Measurements from ENCODE around the gene PPEF1. TPM values are rescaled to one million over a fixed set of nuclear protein-coding genes. Genes with fewer than 3 reads are reported as not detected.

Gene PPEF1
- total and polyA plus RNA-seq, 9 of the 15 experiments (the other 6 are each of a cell fraction or from before 2014, with no cell fraction given) = not detected

- no peak overlapping the region for H3K9ac ChIP-seq (ENCODE audit: insufficient read depth in 1 of 2, low read depth in 2 of 2, low read length in 2 of 2)
- no peaks in the 10 kb centered on the region for H3K9me3 ChIP-seq (replicated peaks; ENCODE audit: control insufficient read depth, insufficient read depth, low read depth, low read length)
- BruUV-seq (replicated peaks) = no TSS peak
- H3K4me2 ChIP-seq (ENCODE audit: insufficient read depth, low read length) = no peak overlapping the region
- intact Hi-C loops (cut with micrococcal nuclease) = no loop called here
- CTCF ChIA-PET (ENCODE audit: low intra/inter-chr PET ratio) = no interaction called here
- no peaks in the 10 kb centered on the region for H3K79me2 ChIP-seq (ENCODE audit: control insufficient read depth, insufficient read depth, low read length)
- in situ Hi-C loops (cut with MboI) = no loop called here
- no peak for ATAC-seq
- POLR2A ChIA-PET = no interaction called here
- no peak overlapping the region for H3K4me3 ChIP-seq
- no peaks in the 10 kb centered on the region for H3K36me3 ChIP-seq (ENCODE audit: control insufficient read depth, insufficient read depth, low read length)
- no peak for DNase-seq (ENCODE audit: extremely low read depth in 1 of 4, low spot score in 3 of 4)
- H3K9me1 ChIP-seq (ENCODE audit: control insufficient read depth, insufficient read depth, low read length) = no peaks in the 10 kb centered on the region
- H3K27me3 ChIP-seq (ENCODE audit: control insufficient read depth in 2 of 2, insufficient read depth in 2 of 2, low read length in 2 of 2) = no peaks in the 10 kb centered on the region; a peak in 1 of 5 replicates
- H2AFZ ChIP-seq (ENCODE audit: low read depth, low read length) = no peak overlapping the region
- no peak for FAIRE-seq
- 0% methylated on average over 4 of the region's 4 CpGs for WGBS (ENCODE audit: insufficient coverage, low coverage, missing lambda C conversion rate)
- H4K20me1 ChIP-seq (replicated peaks; ENCODE audit: control insufficient read depth, insufficient read depth, low read length) = no peaks in the 10 kb centered on the region
- no peak overlapping the region for H3K27ac ChIP-seq (ENCODE audit: extremely low read depth, low read depth, low read length)
- no peak for TF ChIP-seq ZNF445 (CRISPR knock-in tag; IDR thresholded peaks at IDR 0.05; ENCODE audit: low read depth)
- TF ChIP-seq ZNF696 (CRISPR knock-in tag; conservative IDR thresholded peaks at IDR 0.05) = no peak
- TF ChIP-seq ZNF699 (CRISPR knock-in tag; IDR thresholded peaks at IDR 0.05; ENCODE audit: insufficient replicate concordance) = no peak
- TF ChIP-seq HMBOX1 (IDR thresholded peaks at IDR 0.05) = no peak
- TF ChIP-seq HDGF (IDR thresholded peaks at IDR 0.05) = no peak
- TF ChIP-seq XRCC4 (IDR thresholded peaks at IDR 0.05; ENCODE audit: extremely low read depth, insufficient read depth, insufficient read length) = no peak
- no peak for TF ChIP-seq DNMT1 (IDR thresholded peaks at IDR 0.05)
- no peak for TF ChIP-seq ETS1 (conservative IDR thresholded peaks at IDR 0.05; ENCODE audit: control insufficient read depth, low read depth, low read length)
- TF ChIP-seq FOXK2 (conservative IDR thresholded peaks at IDR 0.05 in 1 of 2, IDR thresholded peaks at IDR 0.05 in 1 of 2; ENCODE audit: low read depth in 2 of 2) = no peak
- no peak for TF ChIP-seq SOX6 (IDR thresholded peaks at IDR 0.05)
- TF ChIP-seq NFXL1 (CRISPR knock-in tag; IDR thresholded peaks at IDR 0.05) = no peak
- TF ChIP-seq BCOR (IDR thresholded peaks at IDR 0.05) = no peak
- no peaks in the 10 kb centered on the region for H3K4me1 ChIP-seq (replicated peaks in 1 of 2; ENCODE audit: control insufficient read depth in 2 of 2, insufficient read depth in 2 of 2, low read length in 2 of 2)
Observed at GRCh38 chrX:18733287-18733686, 25.8 kb downstream of the PPEF1 start.
